ENCODE measurements around the gene VPS13C. TPM values are rescaled to one million over a fixed set of nuclear protein-coding genes. Genes with fewer than 3 reads are reported as not detected.
A peak's percentile ranks its signal among the peaks of the same experiment; 100 is the strongest.

The VPS13C gene
- total RNA-seq, 6 experiments from 2014 or later = 21.0 to 29.8 (median 22.6) TPM

- DNase-seq = no peak
- H3K4me3 Mint-ChIP-seq = no peak overlapping the region
- peaks cover 18% of the 10 kb centered on the region for H3K36me3 Mint-ChIP-seq (ENCODE audit: low read depth)
- H3K9me3 Mint-ChIP-seq = no peaks in the 10 kb centered on the region
- TF ChIP-seq, protein P1, sequence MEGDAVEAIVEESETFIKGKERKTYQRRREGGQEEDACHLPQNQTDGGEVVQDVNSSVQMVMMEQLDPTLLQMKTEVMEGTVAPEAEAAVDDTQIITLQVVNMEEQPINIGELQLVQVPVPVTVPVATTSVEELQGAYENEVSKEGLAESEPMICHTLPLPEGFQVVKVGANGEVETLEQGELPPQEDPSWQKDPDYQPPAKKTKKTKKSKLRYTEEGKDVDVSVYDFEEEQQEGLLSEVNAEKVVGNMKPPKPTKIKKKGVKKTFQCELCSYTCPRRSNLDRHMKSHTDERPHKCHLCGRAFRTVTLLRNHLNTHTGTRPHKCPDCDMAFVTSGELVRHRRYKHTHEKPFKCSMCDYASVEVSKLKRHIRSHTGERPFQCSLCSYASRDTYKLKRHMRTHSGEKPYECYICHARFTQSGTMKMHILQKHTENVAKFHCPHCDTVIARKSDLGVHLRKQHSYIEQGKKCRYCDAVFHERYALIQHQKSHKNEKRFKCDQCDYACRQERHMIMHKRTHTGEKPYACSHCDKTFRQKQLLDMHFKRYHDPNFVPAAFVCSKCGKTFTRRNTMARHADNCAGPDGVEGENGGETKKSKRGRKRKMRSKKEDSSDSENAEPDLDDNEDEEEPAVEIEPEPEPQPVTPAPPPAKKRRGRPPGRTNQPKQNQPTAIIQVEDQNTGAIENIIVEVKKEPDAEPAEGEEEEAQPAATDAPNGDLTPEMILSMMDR (IDR thresholded peaks at IDR 0.05) = no peak
- H3K27ac Mint-ChIP-seq = no peak overlapping the region
- no peaks in the 10 kb centered on the region for H3K4me1 Mint-ChIP-seq (ENCODE audit: low read depth)
- H3K27me3 Mint-ChIP-seq (ENCODE audit: insufficient read depth) = 0 out of 2 replicates have a peak, but pooled peaks cover 2% of the 10 kb centered on the region
Observed at GRCh38 chr15:61929452-61929851, 130.8 kb downstream of the VPS13C start.

DNA sequence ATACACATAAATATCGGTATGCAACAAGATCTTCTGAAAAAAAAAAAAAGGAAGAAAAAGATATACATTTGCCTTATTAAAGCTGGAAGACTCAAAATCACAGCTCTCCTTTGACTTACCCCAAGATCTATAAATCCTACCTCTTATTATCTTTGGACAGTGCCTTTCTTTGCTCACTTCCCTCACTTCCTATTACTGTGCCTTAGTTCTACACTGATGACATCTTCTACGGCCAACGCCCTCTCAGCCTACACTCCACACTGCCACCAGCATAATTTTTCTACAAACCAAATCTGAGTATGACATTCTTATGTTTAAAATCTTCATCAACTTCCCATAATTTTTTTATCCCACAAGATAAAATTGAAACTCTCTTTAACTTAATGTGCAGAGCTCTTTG is 137.1 kb downstream of the VPS13C start:
- Mint-ChIP-seq H3K27me3 (ENCODE audit: insufficient read depth) (peaks cover 1% of the 10 kb centered on the region; the same call in 1 of the 2 replicates), H3K4me3 (no peak overlapping the region), H3K4me1 (ENCODE audit: low read depth) (peaks cover 12% of the 10 kb centered on the region), H3K27ac (no peak overlapping the region), H3K9me3 (no peaks in the 10 kb centered on the region), H3K36me3 (ENCODE audit: low read depth) (peaks cover 10% of the 10 kb centered on the region)
- TF ChIP-seq, protein P1 (IDR thresholded peaks at IDR 0.05) = no peak
- no peak for DNase-seq

- H3K4me1 Mint-ChIP-seq (ENCODE audit: low read depth) = peaks cover 22% of the 10 kb centered on the region
- TF ChIP-seq, protein P1 (IDR thresholded peaks at IDR 0.05) = no peak
- DNase-seq = no peak
Observed at GRCh38 chr15:61921093-61921492, 139.2 kb downstream of the VPS13C start.

GRCh38 chr15:61917457-61917856 is 142.8 kb downstream of the VPS13C start:
- H3K27ac Mint-ChIP-seq = peak overlapping the region; percentile 7; the same call in 1 of the 2 replicates
- TF ChIP-seq, protein P1 (IDR thresholded peaks at IDR 0.05) = no peak
- H3K9me3 Mint-ChIP-seq = no peaks in the 10 kb centered on the region
- H3K4me1 Mint-ChIP-seq (ENCODE audit: low read depth) = peaks cover 34% of the 10 kb centered on the region
- H3K36me3 Mint-ChIP-seq (ENCODE audit: low read depth) = peaks cover 11% of the 10 kb centered on the region; the same call in 1 of the 2 replicates
- no peaks in the 10 kb centered on the region for H3K27me3 Mint-ChIP-seq (ENCODE audit: insufficient read depth)
- no peak for DNase-seq
- H3K4me3 Mint-ChIP-seq = no peak overlapping the region

More at GRCh38 chr15:61921093-61921492, 139.2 kb downstream of the VPS13C start:
- Mint-ChIP-seq H3K4me3 (no peak overlapping the region), H3K27me3 (ENCODE audit: insufficient read depth) (peaks cover 1% of the 10 kb centered on the region; the same call in 1 of the 2 replicates), H3K36me3 (ENCODE audit: low read depth) (peaks cover 10% of the 10 kb centered on the region), H3K27ac (no peak overlapping the region), H3K9me3 (no peaks in the 10 kb centered on the region)

GRCh38 chr15:61916104-61916503 is 144.1 kb downstream of the VPS13C start:
- no peaks in the 10 kb centered on the region; the same call in 1 of the 2 replicates for H3K27me3 Mint-ChIP-seq (ENCODE audit: insufficient read depth)
- no peak overlapping the region; the same call in 1 of the 2 replicates for H3K4me3 Mint-ChIP-seq
- peak overlapping the region; percentile 74 for H3K27ac Mint-ChIP-seq
- H3K4me1 Mint-ChIP-seq (ENCODE audit: low read depth) = peaks cover 25% of the 10 kb centered on the region
- H3K36me3 Mint-ChIP-seq (ENCODE audit: low read depth) = peaks cover 9% of the 10 kb centered on the region; the same call in 1 of the 2 replicates
- TF ChIP-seq, protein P1 (IDR thresholded peaks at IDR 0.05) = peak; percentile 49
- DNase-seq = peak; percentile 91
- no peaks in the 10 kb centered on the region for H3K9me3 Mint-ChIP-seq
